ENCODE results near the gene RNF152.

Gene RNF152

GRCh38 chr18:61855449-61856378, 37.1 kb downstream of the RNF152 start:
- no peak for DNase-seq (ENCODE audit: insufficient read length, low spot score)
- no peak for FAIRE-seq

GRCh38 chr18:61854578-61855448, 38.0 kb downstream of the RNF152 start:
- FAIRE-seq (no peak), DNase-seq (ENCODE audit: insufficient read length, low spot score) (no peak)

DNA sequence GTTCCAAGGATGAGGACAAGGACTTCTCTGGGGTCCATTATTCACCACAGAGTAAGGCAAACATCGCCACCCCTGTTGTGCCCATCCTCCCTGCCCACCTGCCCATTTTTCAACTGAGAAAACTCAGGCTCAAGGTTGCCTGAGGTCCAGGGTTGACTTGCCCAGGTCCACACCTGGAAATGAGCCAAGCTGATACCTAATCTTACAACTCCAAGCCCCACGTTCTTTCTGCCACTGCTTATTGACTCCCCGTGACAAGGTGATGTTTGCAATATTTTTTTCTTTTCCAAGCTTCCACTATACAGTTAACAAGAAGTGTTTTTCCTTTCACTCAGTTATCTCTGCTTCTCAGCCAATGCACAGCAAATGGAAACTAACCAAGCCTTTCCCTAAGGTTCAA, 39.0 kb downstream of the RNF152 start:
- DNase-seq (ENCODE audit: insufficient read length, low spot score) = no peak

DNA sequence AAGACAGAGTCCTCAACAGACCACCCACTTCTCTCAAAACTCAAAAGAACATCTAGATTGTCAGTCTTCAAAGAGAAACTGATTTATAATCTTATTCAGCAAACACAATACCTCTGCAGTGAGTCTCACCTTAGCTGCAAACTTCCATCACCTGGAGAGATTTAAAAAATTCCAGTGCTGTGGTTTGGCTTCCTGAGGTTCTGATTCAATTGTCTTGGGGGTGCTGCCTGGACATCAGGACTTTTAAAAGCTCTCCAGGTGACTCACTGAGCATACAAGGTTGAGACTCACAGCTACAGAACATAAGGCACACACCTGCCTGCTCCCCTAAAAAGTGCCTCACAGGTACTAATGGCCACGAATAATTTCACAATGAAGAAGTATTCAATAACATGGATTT, 40.3 kb downstream of the RNF152 start:
- FAIRE-seq (no peak), DNase-seq (ENCODE audit: insufficient read length, low spot score) (no peak)

More for the DNA sequence above, 39.0 kb downstream of the RNF152 start:
- no peak for FAIRE-seq

DNA sequence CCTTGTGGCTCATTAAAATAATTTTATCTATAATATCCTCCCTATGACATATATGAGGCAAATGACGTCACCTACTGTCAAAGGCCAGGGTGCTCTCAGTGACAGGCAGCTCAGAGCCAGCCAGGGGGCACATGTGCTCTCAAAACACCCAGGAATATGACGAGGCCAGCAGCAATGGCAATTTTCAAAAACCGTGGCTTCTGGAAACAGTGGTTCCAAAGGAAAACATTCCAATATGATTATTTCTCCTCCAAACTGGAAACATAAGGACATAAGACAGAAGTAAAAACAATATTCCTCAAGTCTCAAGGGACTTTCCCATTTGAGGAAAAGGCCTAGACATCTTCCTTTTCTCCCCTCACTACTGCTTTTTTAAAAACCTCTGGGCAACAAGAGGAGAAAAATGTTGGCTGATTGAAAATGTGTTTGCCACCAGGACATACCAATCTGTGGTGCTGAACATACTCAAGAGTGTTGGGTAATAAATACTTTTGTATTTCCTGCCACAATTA, 40.8 kb downstream of the RNF152 start:
- DNase-seq (ENCODE audit: insufficient read length, low spot score) (no peak), FAIRE-seq (no peak)

- FAIRE-seq = no peak
These were observed 41.5 kb downstream of the RNF152 start for GRCh38 chr18:61851279-61851678.

GRCh38 chr18:61850756-61851155, 42.1 kb downstream of the RNF152 start:
- FAIRE-seq = no peak
- no peak for DNase-seq (ENCODE audit: insufficient read length, low spot score)

More at GRCh38 chr18:61851279-61851678, 41.5 kb downstream of the RNF152 start:
- DNase-seq (ENCODE audit: insufficient read length, low spot score) = no peak

GRCh38 chr18:61847164-61847791, 45.5 kb downstream of the RNF152 start:
- no peak for DNase-seq (ENCODE audit: insufficient read length, low spot score)
- no peak for FAIRE-seq

DNA sequence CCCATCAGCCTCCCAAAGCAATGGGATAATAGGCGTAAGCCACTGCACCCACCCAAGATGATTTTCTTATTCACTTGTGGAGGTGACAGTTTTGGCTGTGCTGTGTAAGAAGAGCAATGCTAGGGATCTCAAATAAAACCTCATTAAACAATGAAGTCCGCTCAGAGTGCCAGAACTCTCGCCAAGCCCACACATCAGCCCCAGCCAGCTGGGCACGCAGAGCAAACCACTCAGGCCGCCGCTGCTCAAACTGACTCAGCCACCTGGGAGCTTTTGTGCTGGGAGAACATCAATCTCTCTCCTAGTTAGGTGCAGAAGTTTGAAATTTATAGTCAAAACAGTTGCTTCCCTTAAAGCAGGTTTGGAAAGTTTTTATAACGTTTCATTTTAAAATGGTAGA, 47.6 kb downstream of the RNF152 start:
- FAIRE-seq = no peak
- DNase-seq (ENCODE audit: insufficient read length, low spot score) = no peak

- no peak for FAIRE-seq
- DNase-seq (ENCODE audit: insufficient read length, low spot score) = no peak
These were observed 48.1 kb downstream of the RNF152 start for GRCh38 chr18:61844726-61845125.

GRCh38 chr18:61842146-61842545, 50.7 kb downstream of the RNF152 start:
- no peak for FAIRE-seq
- DNase-seq (ENCODE audit: insufficient read length, low spot score) = no peak

DNA sequence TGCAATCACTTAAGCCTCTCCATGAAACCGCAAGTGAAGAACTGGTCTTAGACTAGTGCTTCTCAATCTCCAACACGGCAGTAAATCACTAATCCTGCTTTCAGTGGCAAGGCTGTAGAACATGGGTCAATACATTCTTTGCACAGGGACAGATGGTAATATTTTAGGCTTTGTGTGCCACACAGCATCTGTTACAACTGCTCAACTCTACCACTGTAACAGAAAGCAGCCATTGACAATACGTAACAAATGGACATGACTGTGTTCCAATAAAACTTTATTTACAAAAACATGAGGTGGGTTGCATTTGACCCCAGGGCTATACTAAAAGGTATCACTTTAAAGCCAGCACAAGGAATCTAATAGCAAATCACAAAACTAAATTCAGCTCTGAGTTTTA, 51.1 kb downstream of the RNF152 start:
- FAIRE-seq (no peak), DNase-seq (ENCODE audit: insufficient read length, low spot score) (no peak)

- no peak for FAIRE-seq
These were observed 52.5 kb downstream of the RNF152 start for GRCh38 chr18:61840324-61840723.

GRCh38 chr18:61838521-61838920, 54.3 kb downstream of the RNF152 start:
- no peak for DNase-seq (ENCODE audit: insufficient read length, low spot score)
- FAIRE-seq = no peak

More at GRCh38 chr18:61840324-61840723, 52.5 kb downstream of the RNF152 start:
- DNase-seq (ENCODE audit: insufficient read length, low spot score) = no peak

- DNase-seq (ENCODE audit: insufficient read length, low spot score) (no peak), FAIRE-seq (no peak)
These were observed 58.8 kb downstream of the RNF152 start for GRCh38 chr18:61833978-61834377.

GRCh38 chr18:61833387-61833786, 59.4 kb downstream of the RNF152 start:
- no peak for DNase-seq (ENCODE audit: insufficient read length, low spot score)

DNA sequence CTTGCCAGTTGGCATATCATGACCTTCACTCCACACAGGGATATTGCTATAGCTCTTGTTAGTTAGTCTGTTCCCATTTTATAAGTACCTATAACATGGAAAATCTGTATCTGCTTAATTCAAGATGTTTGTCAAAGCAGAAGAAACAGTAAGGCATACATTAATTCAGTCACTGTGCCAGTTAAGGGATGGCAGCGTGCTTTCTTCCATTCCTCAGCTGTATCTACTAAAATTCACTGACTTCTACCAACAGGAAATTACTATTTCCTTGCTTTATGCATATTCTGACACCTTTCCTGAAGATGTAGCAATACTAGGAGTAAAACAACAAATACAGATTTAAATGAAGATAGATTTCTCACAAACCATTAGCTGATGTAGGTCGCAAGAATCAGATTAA, 59.9 kb downstream of the RNF152 start:
- DNase-seq (ENCODE audit: insufficient read length, low spot score) (no peak), FAIRE-seq (no peak)

More at GRCh38 chr18:61833387-61833786, 59.4 kb downstream of the RNF152 start:
- no peak for FAIRE-seq

GRCh38 chr18:61831071-61831470, 61.7 kb downstream of the RNF152 start:
- no peak for DNase-seq (ENCODE audit: insufficient read length, low spot score)
- FAIRE-seq = no peak

- no peak for FAIRE-seq
- DNase-seq (ENCODE audit: insufficient read length, low spot score) = no peak
These were observed 63.7 kb downstream of the RNF152 start for GRCh38 chr18:61829108-61829507.

DNA sequence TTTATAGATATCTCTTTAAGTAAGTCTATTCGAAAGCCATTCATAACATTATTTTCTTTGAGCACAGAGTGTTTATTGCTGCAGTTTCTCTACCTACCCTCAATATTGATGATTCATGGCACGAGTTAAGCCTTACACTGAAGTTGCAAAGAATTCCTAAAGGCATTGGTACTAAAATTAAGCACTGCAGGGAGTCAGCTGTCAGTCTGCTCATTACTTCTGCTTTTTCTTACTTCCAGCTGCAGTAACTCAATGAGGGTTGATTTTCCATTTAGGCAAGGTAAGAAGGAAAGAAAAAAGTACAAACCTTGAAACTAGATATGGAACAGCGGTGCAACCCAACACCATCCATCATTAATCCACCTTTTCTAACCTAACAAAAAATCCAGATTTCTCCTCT, 65.2 kb downstream of the RNF152 start:
- DNase-seq (ENCODE audit: insufficient read length, low spot score) (no peak), FAIRE-seq (no peak)

- FAIRE-seq = no peak
- DNase-seq (ENCODE audit: insufficient read length, low spot score) = no peak
These were observed 67.4 kb downstream of the RNF152 start for GRCh38 chr18:61825386-61825785.

Measured in GM19239 (cell line).